ENCODE data around the gene CLDN11.

CLDN11 gene

DNA sequence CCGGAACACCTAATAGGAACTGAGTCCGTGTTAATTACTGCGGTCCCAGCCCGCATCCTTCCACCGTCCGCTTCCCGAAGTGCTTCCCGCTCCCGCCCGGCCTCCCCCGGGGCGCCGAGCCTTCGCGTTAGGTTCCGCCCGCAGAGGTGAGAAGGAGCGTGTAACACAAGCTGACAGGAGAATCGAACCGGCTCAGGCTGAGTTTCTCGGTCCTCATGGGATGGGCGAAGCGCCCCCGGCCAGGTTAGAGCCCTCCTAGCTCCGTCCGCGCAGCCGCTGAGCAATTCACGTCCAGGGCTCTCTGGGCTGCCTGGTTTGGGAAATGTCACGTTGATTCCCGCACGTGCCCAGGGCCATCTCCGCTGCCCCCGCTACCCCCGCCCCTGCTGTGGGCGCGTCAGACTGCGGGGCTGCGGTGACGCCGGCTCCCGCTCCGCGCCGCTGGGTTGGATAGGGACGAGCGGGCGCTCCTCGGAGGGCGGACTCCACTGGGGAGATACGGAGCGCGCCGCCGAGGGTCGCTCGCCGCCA, 954 bp downstream of the CLDN11 start:
- H3K4me3 ChIP-seq (ENCODE audit: low read depth, low read length), result no peak overlapping the region
- no peak for TF ChIP-seq CTCF (IDR thresholded peaks at IDR 0.05; ENCODE audit: borderline replicate concordance, insufficient read depth, low read depth, low read length)

DNA sequence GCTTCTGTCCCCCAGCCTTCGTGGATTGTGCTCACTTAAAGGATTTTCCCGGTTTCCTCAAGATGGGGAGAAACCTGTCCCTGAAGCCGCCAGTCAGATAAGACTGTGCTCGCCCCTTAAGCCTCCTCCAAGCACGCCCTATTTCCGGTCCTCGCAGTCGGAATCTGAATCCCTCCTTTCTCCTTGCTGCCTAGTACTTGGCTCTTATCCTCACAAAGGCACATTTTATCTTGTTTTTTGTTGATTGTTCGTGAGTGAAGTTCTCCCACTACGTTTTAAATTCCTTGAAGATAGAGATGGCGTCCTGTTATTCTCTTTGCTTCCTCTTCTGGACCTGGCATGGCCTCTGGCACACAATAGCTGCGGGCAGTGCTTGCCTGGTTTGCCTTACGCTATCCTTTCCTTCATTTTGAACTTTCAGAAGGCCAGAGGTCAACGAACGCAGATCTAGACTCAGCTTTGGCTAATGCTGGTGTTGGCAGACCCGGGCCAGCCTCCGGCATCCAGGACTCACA, 1.7 kb downstream of the CLDN11 start:
- TF ChIP-seq CTCF (IDR thresholded peaks at IDR 0.05; ENCODE audit: borderline replicate concordance, insufficient read depth, low read depth, low read length), result no peak
- no peak overlapping the region for H3K4me3 ChIP-seq (ENCODE audit: low read depth, low read length)

- no peak overlapping the region for H3K4me3 ChIP-seq (ENCODE audit: low read depth, low read length)
- no peak for TF ChIP-seq CTCF (IDR thresholded peaks at IDR 0.05; ENCODE audit: borderline replicate concordance, insufficient read depth, low read depth, low read length)
These were observed 2.5 kb downstream of the CLDN11 start for GRCh38 chr3:170421111-170421641.

DNA sequence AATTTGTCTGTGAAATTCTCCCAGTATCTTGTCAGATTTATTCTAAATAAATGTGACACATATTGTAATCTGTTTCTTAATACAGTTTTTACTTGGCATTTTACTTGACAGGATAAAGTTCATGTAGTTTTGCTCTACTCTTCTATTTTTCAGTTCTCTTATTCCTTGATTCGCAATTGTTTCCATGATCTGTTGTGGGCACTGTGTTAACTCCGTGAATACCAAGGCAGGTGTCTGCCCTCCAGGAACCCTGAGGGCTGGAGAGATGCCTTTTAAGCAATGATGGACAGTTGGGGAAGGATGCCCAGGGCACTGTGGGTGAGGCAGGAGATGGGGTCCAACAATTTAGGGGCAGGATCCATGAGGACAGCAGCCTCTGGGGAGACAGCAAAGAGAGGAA, 3.1 kb downstream of the CLDN11 start:
- no peak overlapping the region for H3K4me3 ChIP-seq (ENCODE audit: low read depth, low read length)
- no peak for TF ChIP-seq CTCF (IDR thresholded peaks at IDR 0.05; ENCODE audit: borderline replicate concordance, insufficient read depth, low read depth, low read length)

GRCh38 chr3:170423001-170423615, 4.4 kb downstream of the CLDN11 start:
- no peak for TF ChIP-seq CTCF (IDR thresholded peaks at IDR 0.05; ENCODE audit: borderline replicate concordance, insufficient read depth, low read depth, low read length)
- H3K4me3 ChIP-seq (ENCODE audit: low read depth, low read length), result no peak overlapping the region

GRCh38 chr3:170424879-170425278, 6.2 kb downstream of the CLDN11 start:
- H3K4me3 ChIP-seq (ENCODE audit: low read depth, low read length), result no peak overlapping the region
- no peak for TF ChIP-seq CTCF (IDR thresholded peaks at IDR 0.05; ENCODE audit: borderline replicate concordance, insufficient read depth, low read depth, low read length)

Data from GM12875 (cell line).